ENCODE results near the gene GRM8.

Gene GRM8

DNA sequence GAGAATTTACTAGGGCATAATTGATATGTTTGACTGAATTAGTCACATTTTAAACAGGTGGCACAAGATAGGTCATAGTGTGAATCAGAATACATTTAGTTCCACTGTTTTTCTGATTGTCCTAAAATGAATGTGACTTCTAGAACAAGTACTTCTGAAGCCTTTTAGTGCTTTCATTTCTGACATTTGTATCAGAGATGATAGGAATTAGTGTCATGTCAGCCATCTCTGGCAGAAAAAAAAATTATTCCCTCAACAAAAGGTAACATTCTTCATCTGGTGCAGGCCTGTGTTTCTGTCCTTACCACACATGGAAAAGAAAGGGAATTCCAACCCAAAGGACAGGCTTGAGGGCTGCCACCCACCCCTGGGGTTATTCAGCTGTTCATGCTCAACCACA is 21.3 kb downstream of the GRM8 start:
- FAIRE-seq (no peak), DNase-seq (ENCODE audit: low spot score) (no peak)

DNA sequence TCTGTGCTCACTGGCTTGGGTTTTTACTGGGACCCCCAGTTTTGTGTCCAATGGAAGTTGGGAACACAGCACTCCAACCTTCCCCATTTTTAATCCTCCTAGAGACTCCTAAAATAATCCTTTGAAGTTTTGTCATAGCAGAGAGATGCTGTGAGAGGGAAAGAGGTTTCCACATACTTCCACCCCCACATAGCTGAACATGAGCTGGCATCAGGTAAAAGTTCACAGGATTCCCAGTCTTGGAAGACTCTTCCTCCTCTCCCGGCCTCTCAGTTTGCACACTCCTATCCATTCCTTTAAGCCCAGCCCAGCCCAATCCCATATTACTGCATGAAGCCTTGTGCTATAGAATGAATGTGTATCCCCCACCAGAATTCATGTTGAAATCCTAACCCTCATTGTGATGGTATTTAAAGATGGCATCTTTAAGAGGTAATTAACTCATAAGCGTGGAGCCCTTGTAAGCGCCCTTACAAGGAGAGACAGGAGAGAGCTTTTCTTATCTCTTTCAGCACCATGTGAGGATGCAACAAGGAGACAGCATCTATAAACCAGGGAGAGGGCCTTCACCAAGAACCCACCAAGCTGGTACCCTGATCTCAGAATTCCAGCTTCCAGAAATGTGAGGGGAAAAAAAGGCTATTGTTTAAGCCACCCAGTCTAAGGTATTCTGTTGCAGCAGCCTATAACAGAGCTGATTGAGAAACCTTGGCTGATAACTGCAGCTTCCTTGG is 22.4 kb downstream of the GRM8 start:
- DNase-seq (ENCODE audit: low spot score) = no peak

GRCh38 chr7:127226685-127227374 is 25.9 kb downstream of the GRM8 start:
- no peak for DNase-seq (ENCODE audit: low spot score)
- FAIRE-seq = no peak

More for the DNA sequence above, 22.4 kb downstream of the GRM8 start:
- no peak for FAIRE-seq

DNA sequence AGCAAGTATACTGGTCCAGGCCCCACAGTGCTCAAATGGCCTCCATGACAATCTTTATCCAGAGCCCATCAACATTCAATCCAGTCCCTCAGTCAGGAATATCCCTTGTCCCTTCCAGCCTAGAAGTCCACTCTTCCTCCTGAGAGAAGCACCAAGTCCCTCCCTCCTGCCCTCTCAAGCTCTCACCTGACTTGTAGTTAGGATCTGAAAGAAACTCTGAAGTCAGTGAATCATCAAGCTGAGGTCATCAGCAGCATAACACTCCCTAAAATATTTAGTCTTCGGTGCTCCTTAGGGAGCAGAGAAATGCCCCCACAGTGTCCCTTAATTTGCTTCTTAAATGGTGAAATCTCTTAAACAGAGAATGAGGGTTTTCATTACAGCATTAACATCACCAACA is 31.0 kb downstream of the GRM8 start:
- FAIRE-seq = no peak

GRCh38 chr7:127214956-127215718 is 37.6 kb downstream of the GRM8 start:
- DNase-seq (ENCODE audit: low spot score) = no peak
- FAIRE-seq = no peak

More for the DNA sequence above, 31.0 kb downstream of the GRM8 start:
- no peak for DNase-seq (ENCODE audit: low spot score)

DNA sequence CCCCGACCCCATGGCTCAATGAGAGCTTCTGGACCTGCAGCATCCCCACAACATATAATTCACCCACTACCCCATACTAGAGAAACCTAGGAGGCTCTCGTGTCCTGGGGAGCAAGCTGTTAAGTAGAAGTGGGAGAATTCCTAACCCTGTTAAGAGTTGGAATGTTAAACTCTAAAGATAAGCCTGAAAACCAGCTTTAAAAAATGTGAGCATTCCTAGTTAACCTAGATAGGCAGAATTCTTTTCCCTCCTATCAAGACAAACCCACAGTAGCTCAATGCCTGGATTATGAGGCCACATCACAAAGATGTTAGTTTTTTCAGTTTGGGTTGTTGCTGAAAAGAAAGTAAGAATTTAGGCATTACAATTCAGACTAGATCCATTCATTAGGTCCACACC is 42.9 kb downstream of the GRM8 start:
- no peak for FAIRE-seq
- no peak for DNase-seq (ENCODE audit: low spot score)

DNA sequence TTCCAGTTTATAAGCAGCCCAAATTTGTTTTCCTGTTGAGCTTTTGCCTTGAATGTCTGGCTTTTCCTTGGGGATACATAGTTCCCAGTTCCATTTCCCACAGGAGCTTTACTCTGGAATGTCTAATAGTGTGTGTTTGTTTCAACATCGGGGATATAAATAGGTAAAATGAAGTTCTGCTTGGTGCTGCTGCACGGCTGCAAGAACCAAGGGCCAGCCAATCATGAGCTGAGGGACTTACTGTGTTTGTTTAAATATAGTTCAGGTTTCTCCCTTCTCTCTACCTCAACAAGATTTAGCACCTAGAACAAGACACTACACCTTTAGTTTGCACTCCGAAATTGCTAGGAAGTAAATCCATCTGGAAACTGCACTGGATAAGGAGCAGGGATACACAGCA is 43.9 kb downstream of the GRM8 start:
- DNase-seq (ENCODE audit: low spot score) (no peak), FAIRE-seq (no peak)

DNA sequence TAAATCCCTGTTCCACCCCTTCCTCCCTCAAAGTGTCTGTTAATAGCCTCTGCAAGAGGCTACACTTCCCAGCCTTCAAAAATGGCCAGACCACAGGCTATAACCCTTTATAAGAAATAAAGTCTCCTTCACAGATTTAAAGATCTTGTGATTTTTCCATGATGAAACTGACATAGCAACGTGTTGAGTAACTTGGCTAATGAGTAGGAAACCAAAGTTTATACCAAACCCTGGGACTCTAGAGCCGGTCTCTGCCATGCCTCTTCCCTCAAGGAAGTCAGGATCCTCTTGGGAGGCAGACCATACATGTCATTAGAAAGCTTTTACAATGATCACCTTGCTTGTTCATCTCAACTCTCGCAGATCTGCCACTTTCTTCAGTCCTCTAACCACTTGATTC is 44.4 kb downstream of the GRM8 start:
- no peak for DNase-seq (ENCODE audit: low spot score)
- no peak for FAIRE-seq

GRCh38 chr7:127207806-127208205 is 44.9 kb downstream of the GRM8 start:
- FAIRE-seq = no peak
- DNase-seq (ENCODE audit: low spot score) = no peak

DNA sequence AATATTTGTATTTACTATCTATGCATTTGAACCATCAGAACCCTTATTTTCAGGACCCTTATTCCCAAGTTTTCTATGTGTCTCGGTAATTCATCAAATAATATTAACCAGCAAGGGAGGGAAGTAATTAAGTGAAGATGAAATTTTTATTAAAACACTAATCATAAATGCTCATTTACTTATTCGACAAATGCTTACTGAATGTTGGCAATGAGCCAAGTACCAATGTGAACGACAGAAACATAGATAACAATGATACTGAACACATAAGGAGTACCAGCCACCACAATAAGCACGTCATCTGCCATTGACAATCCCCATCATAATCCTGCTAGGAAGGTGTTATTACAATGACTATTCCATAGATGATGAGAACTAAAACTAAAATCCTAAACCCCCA is 45.5 kb downstream of the GRM8 start:
- DNase-seq (ENCODE audit: low spot score) (no peak), FAIRE-seq (no peak)

GRCh38 chr7:127194571-127194970 is 58.2 kb downstream of the GRM8 start:
- FAIRE-seq (no peak), DNase-seq (ENCODE audit: low spot score) (no peak)

- DNase-seq (ENCODE audit: low spot score) (peak; percentile 5), FAIRE-seq (no peak)
Measured at GRCh38 chr7:127189886-127190285, 62.9 kb downstream of the GRM8 start.

DNA sequence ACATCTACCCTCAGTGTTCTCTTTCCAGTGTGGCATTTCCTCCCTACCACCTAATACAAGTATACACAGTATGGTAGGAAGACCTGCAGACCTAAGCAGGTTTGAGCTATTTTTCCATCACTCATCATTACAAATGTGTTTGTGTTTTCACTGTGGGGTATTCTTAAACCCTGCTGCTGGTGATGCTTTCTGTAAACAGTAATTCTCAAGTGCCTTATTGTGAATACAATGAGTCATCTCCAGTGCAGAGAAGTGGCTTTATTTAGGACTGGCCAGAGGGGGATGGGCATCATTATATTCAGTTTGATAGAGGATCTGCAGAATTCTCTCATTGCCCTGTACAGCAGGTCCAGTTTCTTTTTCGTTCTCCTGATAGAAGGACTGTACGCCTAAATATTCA is 63.7 kb downstream of the GRM8 start:
- DNase-seq (ENCODE audit: low spot score) = peak; percentile 30
- FAIRE-seq = no peak

- no peak for FAIRE-seq
- DNase-seq (ENCODE audit: low spot score) = no peak
Measured at GRCh38 chr7:127187740-127188139, 65.0 kb downstream of the GRM8 start.

- no peak for FAIRE-seq
- DNase-seq (ENCODE audit: low spot score) = no peak
Measured at GRCh38 chr7:127186686-127187085, 66.1 kb downstream of the GRM8 start.

DNA sequence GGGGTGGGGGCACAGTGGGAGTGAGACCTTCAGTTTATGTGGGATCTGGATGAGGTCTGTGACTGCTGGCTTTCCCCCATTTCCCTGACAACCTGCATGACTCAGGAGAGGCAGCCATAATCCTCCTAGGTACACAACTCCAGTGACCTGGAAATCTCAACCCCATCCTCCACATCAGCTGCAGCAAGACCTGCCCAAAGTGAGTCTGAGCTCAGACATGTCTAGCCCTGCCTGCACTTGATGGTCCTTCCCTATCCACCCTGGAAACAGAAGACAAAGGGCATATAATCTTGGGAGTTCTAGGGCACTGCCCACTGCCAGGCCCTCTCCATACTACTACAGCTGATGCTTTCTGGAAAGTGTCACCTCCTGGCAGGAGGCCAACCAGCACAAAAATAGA is 75.6 kb downstream of the GRM8 start:
- FAIRE-seq = no peak
- no peak for DNase-seq (ENCODE audit: low spot score)

- no peak for DNase-seq (ENCODE audit: low spot score)
- FAIRE-seq = no peak
Measured at GRCh38 chr7:127162366-127162765, 90.4 kb downstream of the GRM8 start.

- DNase-seq (ENCODE audit: low spot score) (no peak), FAIRE-seq (no peak)
Measured at GRCh38 chr7:127158659-127159058, 94.1 kb downstream of the GRM8 start.

DNA sequence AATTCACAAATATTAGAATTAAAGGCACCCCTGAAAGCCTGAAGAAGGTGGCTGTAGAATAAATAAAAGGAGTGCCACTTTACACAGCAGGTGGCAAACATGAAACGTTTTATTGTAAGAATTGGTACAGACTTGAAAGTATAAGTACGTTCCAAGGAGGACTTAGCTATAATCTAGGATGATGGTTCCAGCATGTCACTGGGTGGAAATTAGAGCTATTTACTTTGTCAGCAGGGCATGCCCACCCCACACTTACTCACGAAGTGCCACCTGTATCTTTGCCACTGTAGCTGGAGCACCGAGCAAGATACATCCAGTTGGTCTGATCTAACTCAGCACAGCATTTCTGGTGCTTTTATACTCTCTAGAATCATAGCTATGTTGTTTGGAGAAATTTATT is 97.8 kb downstream of the GRM8 start:
- FAIRE-seq (no peak), DNase-seq (ENCODE audit: low spot score) (no peak)

- FAIRE-seq (no peak), DNase-seq (ENCODE audit: low spot score) (no peak)
Measured at GRCh38 chr7:127154101-127154500, 98.6 kb downstream of the GRM8 start.

DNA sequence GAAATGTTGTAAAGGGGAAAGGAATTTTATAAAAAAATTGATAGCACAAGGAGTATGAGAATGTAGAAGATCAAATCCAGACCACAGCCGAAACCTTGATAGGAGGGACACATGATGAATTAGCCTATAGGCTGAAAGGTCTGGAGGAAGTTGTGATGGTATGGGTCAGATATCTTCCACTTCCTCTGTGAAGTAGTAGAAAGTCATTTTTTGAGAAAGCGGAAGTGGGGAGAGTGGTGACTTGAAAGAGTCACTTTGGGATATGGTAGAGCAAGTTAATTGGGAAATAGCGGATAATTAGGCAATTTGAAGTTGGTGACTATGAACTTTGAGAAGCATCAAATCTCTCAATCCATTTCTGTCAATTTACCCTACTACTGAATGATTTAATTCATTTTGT is 99.4 kb downstream of the GRM8 start:
- FAIRE-seq = no peak
- no peak for DNase-seq (ENCODE audit: low spot score)

DNA sequence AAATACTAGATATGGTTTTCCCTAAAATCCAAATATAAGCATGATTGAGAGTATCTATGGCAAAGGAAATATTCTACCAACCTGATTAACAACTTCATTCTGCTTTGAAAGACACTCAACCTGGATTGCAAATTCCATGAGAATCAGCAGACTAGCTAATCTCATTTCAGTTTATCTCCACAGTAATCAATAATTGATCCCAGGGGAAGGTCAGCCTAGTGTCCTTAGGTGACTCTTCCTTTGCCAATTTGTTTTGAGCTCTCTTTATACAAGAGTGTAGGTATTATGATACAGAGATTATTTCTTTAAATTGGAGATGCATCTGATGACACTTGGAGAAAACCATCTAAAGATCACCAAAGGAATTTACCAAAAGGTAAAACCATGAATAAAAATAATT is 100.3 kb downstream of the GRM8 start:
- no peak for FAIRE-seq

More for the DNA sequence above, 100.3 kb downstream of the GRM8 start:
- no peak for DNase-seq (ENCODE audit: low spot score)

Measured in urothelium cell line (cell line).